ENCODE results near the gene CDC42BPB. TPM values are rescaled to one million over a fixed set of nuclear protein-coding genes. Genes with fewer than 3 reads are reported as not detected.

CDC42BPB gene
- total RNA-seq, 1 experiment from 2014 or later: 103 TPM

- no peak overlapping the region for H2BK5ac ChIP-seq (ENCODE audit: insufficient read length, low read length)
- H3K56ac ChIP-seq (ENCODE audit: insufficient read length, low read depth, low read length): no peak overlapping the region
- H4K8ac ChIP-seq (replicated peaks; ENCODE audit: insufficient read length, low read depth, low read length): no peak overlapping the region
- no peak overlapping the region for H3K23ac ChIP-seq (ENCODE audit: insufficient read length, low read depth, low read length)
- Mint-ChIP-seq H3K4me1 (peaks cover 5 to 17% of the 10 kb centered on the region in 2 experiments), H3K27ac (peak overlapping the region in 1 of 3 experiments; percentile 52; a peak in 2 of 7 replicates), H3K9me3 (no peaks in the 10 kb centered on the region), H3K36me3 (ENCODE audit: insufficient read depth in 1 of 3, low read depth in 3 of 3) (no peaks in the 10 kb centered on the region), H3K27me3 (ENCODE audit: low read depth) (peaks cover 11% of the 10 kb centered on the region), H3K4me3 (no peak overlapping the region)
- no peak overlapping the region for H4K91ac ChIP-seq (ENCODE audit: insufficient read length, low read depth, low read length)
- H3K79me2 ChIP-seq (ENCODE audit: insufficient read depth, low read length): no peaks in the 10 kb centered on the region
- no peak overlapping the region for H2BK12ac ChIP-seq (ENCODE audit: insufficient read length, low read depth, low read length)
- H2AFZ ChIP-seq (ENCODE audit: low read length): no peak overlapping the region
- no peaks in the 10 kb centered on the region; the same call in 1 of the 2 replicates for H3K27me3 ChIP-seq (ENCODE audit: insufficient read depth, low read length)
- H2AK5ac ChIP-seq (ENCODE audit: insufficient read length, low read length): no peak overlapping the region
- H3K4me2 ChIP-seq (ENCODE audit: insufficient read depth, insufficient read length, low read length): no peak overlapping the region
- H3K4ac ChIP-seq (ENCODE audit: low read depth, low read length): no peak overlapping the region
- no peaks in the 10 kb centered on the region for H3K9me3 ChIP-seq (ENCODE audit: control insufficient read depth, low read depth, low read length)
- no peak overlapping the region for H2BK120ac ChIP-seq (ENCODE audit: low read depth, low read length, poor library complexity, severe bottlenecking)
- WGBS (ENCODE audit: extremely low coverage, insufficient read length, low lambda C conversion rate): no CpG with 5 or more reads among the region's 28 CpGs
- no peaks in the 10 kb centered on the region for H3K79me1 ChIP-seq (ENCODE audit: insufficient read depth, low read depth, low read length, poor library complexity, severe bottlenecking)
- no peak for TF ChIP-seq CTCF (conservative IDR thresholded peaks at IDR 0.05)
- no peak overlapping the region for H3K18ac ChIP-seq (ENCODE audit: insufficient read length, low read depth, low read length)
- H3K4me1 ChIP-seq (ENCODE audit: insufficient read depth, low read length): no peaks in the 10 kb centered on the region
- no peak overlapping the region for H2BK15ac ChIP-seq (ENCODE audit: low read depth, low read length)
- no peak overlapping the region for H3T11ph ChIP-seq (ENCODE audit: low read length)
- H3K9ac ChIP-seq (ENCODE audit: extremely low read depth, insufficient read length, low read length): no peak overlapping the region
- no peak overlapping the region for H4K5ac ChIP-seq (ENCODE audit: insufficient read length, low read depth, low read length)
- no peaks in the 10 kb centered on the region for H4K20me1 ChIP-seq (ENCODE audit: control insufficient read depth, insufficient read depth, insufficient read length)
- H3K14ac ChIP-seq (ENCODE audit: insufficient read depth, low read length): no peak overlapping the region; the same call in 1 of the 2 replicates
- no peak for DNase-seq
- no peak overlapping the region for H2BK20ac ChIP-seq (ENCODE audit: low read depth, low read length, poor library complexity, severe bottlenecking)
- H3K27ac ChIP-seq (ENCODE audit: insufficient read length, low read depth, low read length): no peak overlapping the region
- peaks cover 4% of the 10 kb centered on the region for H3K23me2 ChIP-seq (ENCODE audit: insufficient read length, low read depth, low read length, poor library complexity, severe bottlenecking)
Measured at GRCh38 chr14:103089386-103090335, 32.3 kb upstream of the CDC42BPB start.

All from H9 (cell line).